Germinal center (tissue), 1 donor: ENCODE data around the gene PGPEP1.

Experiments
- DNase-seq: peaks from one replicate; pipeline ENCODE4 v3.0.0; 2012; ENCODE audit warnings: mixed read lengths, low spot score

Gene PGPEP1

GRCh38 chr19:18340190-18340989 lies at the start of gene PGPEP1:
Gene PGPEP1 (plus strand): TSS chr19:18340598. CDS start chr19:18340682, 84 bp downstream.
- DNase-seq = peak; percentile 86

- DNase-seq = peak; percentile 35
These were observed 49.3 kb upstream of the PGPEP1 start for GRCh38 chr19:18291019-18291524.

DNA sequence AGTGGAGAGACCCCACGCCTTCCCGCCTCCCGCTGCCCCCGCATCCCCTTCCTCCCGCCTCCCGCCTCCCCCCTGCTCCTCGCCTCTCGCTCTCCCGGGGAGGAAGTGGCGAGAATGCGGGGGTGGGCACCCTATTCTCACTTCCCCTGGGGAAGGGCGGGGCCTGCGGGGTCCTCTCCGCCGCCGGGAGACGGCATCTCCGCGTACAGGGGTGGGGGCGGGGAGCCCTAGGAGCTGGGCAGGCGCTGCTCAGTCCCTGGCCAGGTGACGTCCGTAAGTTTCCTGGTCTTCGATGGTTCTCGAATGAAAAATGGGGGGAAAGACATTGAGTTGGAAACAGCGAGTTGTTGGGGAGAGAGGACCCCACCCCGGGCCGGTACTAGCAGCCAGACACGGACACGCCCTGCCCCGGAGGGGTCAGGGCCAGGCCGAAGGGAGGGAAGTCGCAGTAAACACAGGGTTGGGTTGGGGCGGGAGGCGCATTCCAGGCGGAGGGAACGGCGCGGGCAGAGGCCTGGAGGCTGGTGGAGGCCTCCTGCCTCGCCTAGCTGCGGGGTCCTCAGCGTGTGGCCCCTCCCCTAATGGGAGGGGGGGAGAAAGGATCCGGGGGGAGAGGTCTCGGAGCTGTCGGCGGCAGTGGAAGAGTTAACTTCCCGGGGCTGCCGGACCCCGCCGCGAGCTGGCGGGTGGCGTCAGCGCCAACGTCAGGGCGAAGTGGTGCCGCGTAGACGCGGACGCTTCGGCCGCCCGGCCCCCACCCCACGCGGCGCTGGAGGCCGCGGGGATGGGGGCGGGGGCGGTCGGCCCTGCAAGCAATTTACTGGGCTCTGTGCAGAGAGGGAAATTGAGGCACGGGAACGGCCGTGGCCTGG lies 48.6 kb upstream of the PGPEP1 start:
- DNase-seq = peak; percentile 89

GRCh38 chr19:18292462-18292809 lies 48.0 kb upstream of the PGPEP1 start:
- DNase-seq = peak; percentile 39

- DNase-seq = peak; percentile 31
These were observed 47.4 kb upstream of the PGPEP1 start for GRCh38 chr19:18292810-18293641.

GRCh38 chr19:18293642-18294466 lies 46.5 kb upstream of the PGPEP1 start:
- no peak for DNase-seq

DNA sequence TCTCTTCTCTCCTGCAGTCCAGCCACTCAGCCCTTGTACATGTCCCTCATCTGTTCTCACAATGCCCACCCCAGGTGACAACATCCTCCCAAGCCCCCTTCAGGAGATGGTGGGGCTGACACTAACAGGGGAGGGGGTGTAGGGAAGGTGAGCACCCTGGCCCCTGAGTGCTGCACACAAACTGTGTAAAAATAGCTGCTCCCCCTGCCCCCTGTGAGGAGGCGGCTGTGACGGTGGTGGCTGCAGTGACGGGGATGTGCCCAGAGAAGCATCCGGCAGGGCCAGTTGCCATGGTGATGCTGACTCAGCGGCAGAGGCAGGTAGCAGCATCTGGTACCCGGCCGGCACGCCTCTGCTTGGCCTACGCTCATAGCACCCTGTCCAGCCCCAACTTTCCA lies 45.9 kb upstream of the PGPEP1 start:
- DNase-seq = peak; percentile 79

- no peak for DNase-seq
These were observed 45.4 kb upstream of the PGPEP1 start for GRCh38 chr19:18295034-18295451.

DNA sequence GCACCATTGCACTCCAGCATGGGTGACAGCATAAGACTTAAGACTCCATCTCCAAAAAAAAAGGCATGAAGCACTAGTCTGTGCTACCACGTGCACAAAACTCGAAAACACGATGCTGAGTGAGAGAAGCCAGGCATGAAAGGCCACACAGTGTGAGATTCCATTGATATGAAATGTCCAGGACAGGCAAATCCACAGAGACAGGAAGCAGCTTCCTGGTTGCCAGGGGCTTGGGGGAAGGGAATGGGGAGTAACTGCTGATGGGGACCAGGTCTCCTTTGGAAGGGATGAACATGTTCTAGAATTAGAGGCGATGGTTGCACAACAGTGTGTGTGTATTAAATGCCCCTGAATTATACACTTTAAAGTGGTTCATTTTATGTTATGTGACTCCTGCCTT lies 43.1 kb upstream of the PGPEP1 start:
- no peak for DNase-seq

DNA sequence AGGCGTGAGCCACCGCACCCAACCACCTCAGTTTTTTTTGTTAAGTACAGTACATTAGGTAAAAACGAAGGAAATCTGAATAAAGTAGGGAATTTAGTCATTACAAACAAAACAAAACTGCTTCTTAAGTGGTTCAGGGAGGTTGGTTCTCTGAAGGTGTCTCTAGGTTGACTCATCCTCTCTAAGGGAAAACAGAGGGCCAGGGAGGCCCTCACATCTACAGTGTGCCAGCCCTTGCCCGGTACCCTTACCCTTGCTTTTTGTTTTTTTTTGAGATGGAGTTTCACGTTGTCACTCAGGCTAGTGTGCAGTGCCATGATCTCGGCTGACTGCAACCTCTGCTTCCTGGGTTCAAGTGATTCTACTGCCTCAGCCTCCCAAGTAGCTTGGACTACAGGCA lies 41.8 kb upstream of the PGPEP1 start:
- no peak for DNase-seq

GRCh38 chr19:18299654-18300053 lies 40.7 kb upstream of the PGPEP1 start:
- DNase-seq = no peak

GRCh38 chr19:18300930-18301717 lies 39.3 kb upstream of the PGPEP1 start:
- no peak for DNase-seq

DNA sequence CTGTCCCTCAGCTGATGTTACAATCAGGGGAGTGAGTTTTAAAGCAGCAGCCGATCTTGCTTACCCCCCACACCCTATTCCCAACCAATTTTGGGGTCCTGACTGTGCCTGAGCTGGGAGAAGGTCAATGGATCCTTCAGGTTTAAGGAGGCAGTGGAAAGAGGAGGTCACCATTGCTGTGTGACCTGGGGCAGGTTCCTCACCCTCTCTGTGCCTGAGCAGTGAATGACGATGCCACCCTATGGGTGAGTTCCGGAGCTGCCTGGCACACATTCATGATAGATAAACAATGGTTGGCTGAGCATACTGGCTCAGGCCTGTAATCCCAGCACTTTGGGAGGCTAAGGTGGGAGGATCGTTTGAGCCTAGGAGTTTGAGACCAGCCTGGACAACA lies 38.7 kb upstream of the PGPEP1 start:
- no peak for DNase-seq

GRCh38 chr19:18304208-18304457 lies 36.3 kb upstream of the PGPEP1 start:
- DNase-seq = peak; percentile 30

DNA sequence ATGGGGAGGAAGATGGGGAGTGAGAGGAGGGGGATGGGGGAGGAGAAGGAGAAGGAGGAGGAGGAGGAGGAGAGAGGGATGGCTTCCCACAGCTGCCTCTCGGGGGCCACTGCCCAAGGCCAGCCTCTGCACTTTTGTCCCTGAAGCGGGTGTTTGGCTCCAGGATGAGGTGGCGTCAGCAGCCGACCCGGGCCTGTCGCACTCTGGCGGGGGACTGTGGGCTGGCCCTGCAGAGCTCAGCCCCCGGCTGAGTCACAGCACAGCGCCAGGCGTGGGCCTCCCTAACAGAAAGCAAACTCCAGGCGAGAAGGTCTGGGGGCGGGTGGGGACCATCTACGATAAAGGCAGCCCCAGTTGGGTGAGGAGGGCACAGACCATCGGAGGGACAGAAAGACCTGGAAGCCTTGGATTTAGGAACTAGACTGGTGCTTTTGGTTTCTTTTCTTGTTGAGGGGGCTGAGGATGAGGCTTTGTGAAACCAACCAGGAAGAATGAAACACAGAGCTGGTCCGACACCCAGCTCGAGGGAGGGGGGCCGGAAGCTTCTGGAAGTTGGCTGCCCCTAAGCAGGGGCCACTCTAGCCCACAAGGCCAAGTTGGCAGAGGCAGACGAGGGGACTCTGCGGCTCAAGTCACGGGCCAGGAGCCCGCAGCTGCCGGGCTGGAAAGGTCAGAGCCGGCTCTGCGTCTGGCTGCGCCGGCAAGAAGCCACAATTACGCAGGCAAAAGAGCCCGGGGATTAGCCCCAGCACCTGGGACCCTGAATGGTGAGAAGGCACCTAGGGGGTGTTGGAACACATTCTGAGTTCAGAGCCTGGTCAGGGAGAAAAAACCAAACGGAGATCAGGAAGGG lies 35.7 kb upstream of the PGPEP1 start:
- DNase-seq = peak; percentile 75

DNA sequence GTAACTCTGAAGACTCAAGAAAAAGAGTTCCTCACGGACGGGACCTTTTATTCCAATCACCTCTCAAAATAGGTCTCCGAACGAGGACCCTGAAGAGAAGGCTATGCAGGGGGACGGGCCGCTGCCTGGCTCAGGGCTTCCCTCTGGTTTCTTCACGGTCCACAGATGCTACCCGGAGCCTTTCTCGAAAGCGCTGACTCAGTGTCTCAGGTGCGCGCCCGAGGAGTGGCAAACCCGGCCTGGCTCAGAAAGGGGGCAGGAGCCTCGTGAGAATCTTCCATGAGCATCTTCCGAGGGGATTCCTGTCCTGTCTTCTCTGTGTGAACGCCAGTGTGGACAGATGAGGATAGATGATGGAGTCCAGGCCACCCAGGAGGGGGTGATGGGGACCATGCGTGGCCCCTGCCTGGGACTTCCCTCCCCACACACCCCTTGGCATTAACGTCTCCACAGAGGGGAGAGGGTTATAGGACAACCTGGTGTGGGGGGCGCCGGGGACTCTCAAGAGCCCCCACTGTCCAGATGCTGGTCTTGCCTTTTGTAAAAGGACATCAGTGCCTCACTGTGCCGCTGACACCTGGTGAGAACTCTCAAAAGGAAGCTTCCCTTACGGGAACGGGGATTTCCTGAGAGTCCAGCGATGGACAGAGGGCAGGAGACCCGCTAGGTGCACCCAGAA lies 34.0 kb upstream of the PGPEP1 start:
- peak; percentile 16 for DNase-seq

DNA sequence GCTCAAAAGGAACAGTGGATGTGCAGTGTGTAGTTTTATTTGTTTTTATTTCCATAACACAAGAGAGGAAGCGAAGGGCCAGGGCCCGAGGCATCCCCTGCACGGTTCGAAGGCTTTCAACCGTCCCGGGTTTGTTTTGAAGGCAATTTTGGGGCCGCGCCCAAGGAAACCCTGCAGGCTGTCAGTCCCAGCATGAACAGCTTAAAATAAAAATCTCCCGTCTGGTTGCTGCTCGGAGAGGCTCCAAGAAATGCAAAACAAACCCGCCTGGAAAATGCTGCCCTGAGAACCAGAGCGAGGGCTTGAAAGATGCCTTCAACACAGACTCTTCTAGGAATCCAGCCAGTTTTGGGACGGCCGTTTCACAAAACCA lies 33.5 kb upstream of the PGPEP1 start:
- peak; percentile 37 for DNase-seq

DNA sequence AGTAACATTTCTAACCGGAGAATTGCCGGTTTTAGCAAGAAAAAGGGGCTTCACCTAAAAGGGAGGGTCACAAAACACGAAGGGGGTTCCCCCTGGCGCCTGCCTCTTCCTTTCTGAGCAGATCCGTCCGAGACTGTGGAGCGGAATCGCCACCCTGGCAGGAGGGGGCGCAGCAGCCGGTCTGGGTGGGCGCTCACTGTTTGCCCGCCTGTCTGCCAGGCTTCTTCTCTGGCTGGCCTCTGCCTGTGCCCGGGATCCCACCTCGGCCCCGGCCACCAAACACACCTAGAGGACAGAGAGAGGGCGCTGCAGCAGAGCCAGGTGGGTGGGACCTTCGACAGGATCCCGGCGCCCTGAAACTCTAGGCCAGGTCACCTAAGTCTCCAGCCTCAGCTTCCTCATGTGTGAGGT lies 33.1 kb upstream of the PGPEP1 start:
- no peak for DNase-seq
